ENCODE data around the gene SLC9B2.

SLC9B2 gene

DNA sequence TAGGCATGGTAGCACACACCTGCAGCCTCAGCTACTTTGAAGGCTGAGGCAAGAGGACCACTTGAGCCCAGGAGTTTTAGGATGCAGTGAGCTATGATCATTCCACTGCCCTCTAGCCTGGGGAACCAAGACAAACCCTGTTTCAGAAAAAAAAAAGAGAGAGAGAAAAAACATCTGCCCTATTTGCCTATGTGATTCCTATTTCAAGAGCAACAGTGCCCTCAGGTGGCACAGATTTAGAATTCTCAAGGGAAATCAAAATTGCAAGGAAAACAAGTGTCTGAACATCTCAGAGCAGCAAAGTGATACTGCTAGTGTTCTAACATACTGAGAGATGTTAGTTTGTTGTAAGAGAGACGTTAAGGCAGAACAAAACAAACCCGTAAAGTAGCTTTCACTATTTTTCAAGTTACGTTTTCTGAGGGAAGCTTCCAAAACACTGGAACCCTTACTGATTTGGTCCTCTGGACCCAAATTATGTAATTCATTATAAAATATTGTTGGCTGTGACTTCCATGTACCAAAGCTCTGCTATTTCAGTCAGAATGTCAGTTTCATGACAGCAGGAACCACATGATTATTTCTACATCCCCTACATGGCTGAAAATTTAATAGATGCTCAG lies 15.2 kb upstream of the SLC9B2 start:
- Mint-ChIP-seq H3K4me1 (peaks cover 30% of the 10 kb centered on the region), H3K4me3 (peak overlapping the region; percentile 30), H3K27ac (no peak overlapping the region), H3K36me3 (peaks cover 18% of the 10 kb centered on the region), H3K27me3 (no peaks in the 10 kb centered on the region), H3K9me3 (no peaks in the 10 kb centered on the region)

DNA sequence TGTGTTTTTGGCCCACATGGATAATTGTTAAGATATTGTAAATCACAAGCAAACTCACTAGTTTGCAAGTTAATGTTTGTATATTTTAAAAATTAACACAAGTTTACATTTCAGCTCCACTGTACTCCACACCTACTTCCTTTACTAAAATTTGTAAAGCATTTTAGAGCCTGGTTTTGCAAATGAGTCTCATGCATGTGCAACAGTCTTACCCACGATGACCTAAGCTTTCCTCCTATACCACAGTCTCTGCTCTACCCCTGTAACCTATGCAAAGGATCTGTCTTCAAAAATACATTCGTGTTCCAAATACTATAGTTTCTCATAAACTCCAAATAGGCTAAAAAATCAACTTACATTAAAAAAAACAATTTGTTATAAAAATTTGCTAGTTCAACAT lies 12.9 kb upstream of the SLC9B2 start:
- no peak overlapping the region for H3K4me3 Mint-ChIP-seq
- H3K36me3 Mint-ChIP-seq, result peaks cover 22% of the 10 kb centered on the region
- no peak overlapping the region for H3K27ac Mint-ChIP-seq
- no peaks in the 10 kb centered on the region for H3K27me3 Mint-ChIP-seq
- H3K9me3 Mint-ChIP-seq, result no peaks in the 10 kb centered on the region
- H3K4me1 Mint-ChIP-seq, result peaks cover 18% of the 10 kb centered on the region

DNA sequence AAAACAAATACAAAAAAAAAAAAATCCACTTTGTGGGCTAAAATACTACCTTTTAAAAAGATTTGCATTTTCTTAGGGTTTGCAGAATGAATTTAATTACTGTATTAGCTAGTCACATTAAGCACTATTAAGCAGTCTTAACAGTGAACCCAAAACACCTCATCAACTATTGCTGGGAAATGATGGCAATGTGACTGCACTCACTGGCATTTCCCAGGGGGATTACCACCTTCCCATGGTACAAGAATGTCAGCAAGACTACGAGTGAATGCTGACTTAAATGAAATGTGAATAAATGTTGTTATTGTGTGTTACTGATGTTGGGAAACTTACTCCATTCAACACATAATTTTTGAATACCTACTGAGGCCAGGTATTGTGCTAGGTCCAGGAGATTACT lies 10.0 kb upstream of the SLC9B2 start:
- Mint-ChIP-seq H3K9me3 (no peaks in the 10 kb centered on the region), H3K4me1 (peaks cover 2% of the 10 kb centered on the region), H3K27ac (no peak overlapping the region), H3K27me3 (no peaks in the 10 kb centered on the region), H3K4me3 (no peak overlapping the region), H3K36me3 (peaks cover 22% of the 10 kb centered on the region)

DNA sequence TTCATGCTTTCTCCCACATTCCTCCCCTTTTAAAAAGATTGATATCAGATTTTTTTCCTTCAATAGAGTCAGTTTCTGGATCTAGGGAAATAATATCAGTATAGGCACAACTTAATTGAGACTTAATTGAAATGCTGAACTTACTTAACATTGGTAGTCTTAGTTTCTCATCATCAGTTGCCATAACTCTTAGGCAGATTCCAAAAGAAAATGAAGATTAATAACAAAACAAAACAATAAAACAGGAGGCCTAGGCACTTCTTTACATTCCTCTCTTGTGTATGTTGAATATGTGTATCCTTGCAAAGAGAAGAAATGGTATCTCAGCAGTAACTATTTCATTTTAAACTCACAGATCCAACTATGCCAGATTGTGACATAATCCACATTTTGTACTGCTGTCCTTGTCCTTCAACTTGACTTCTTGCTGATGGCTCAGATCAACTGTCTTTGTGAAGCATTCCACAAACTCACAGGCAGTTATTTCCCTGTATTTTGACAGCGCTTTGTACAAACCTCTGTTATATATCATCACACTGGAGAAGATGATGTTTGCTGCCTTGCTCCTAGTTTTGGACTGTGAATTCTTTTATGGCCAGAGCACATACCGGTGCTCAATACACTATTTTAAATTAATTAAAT lies 9.1 kb upstream of the SLC9B2 start:
- H3K27me3 Mint-ChIP-seq, result no peaks in the 10 kb centered on the region
- no peak overlapping the region for H3K4me3 Mint-ChIP-seq
- no peaks in the 10 kb centered on the region for H3K4me1 Mint-ChIP-seq
- no peaks in the 10 kb centered on the region for H3K9me3 Mint-ChIP-seq
- peaks cover 23% of the 10 kb centered on the region for H3K36me3 Mint-ChIP-seq
- no peak overlapping the region for H3K27ac Mint-ChIP-seq

DNA sequence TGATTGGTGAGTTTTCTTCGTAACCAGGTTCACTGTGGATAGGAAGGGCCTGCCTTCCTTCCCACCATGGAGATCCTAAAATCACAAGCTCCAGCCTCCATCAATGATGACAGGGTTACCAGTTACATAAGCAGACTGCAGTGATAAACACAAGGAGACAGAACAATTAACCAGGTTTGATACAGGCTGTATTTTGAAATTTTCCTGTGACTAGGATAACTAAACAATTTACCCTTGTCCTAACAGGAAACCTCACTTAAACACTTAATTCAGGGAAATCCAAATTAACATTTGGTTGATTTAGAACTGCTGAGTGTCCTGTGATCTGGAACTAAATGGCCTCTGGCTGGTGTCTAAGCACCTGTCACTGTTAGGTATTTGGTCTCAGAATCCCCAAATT lies 3.1 kb upstream of the SLC9B2 start:
- Mint-ChIP-seq H3K36me3 (peaks cover 8% of the 10 kb centered on the region), H3K4me1 (peaks cover 25% of the 10 kb centered on the region), H3K27ac (peak overlapping the region; percentile 74), H3K4me3 (no peak overlapping the region), H3K27me3 (no peaks in the 10 kb centered on the region), H3K9me3 (no peaks in the 10 kb centered on the region)

DNA sequence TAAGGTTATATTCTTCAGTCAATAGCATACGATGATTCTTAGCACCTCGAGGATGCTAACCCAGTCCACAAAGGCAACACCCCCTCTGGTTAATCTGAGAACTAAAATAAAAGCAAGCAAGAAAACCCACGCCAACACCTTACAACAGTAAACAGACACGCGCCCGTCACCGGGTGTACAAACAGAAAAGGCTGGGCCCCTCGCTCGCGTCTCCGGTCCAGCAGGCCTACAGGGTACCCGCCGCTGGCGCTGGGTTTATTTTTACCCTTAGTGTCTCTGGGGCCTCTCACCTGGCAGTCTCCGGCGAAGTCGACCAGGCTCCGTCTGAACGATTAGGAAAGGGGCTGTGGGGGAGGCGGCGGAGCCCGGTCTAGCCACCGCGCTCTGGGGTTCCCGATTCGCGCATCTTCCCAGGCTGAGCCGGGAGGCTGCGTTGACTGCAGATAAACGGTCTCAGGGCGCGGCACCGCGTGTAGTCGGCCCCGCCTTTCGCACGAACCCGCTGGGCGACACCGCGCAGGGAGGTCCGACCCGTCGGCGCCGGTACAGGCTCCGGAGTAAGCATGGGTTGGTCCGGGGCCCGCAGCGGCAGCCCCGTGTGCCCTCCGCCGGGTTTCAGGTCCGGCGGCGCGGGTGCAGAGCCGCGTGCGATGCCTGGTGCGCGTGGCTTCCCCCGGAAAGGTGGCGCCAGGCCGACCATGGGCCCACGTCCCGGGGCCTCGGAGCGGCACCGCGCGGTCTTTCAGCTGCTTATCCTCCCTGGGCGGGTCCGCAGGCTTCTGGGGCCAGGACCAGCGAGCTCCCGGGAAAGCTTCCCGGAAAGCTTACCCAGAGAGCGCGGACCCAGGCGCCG lies 441 bp downstream of the SLC9B2 start:
- Mint-ChIP-seq H3K4me3 (peak overlapping the region; percentile 96), H3K36me3 (peaks cover 7% of the 10 kb centered on the region), H3K9me3 (no peaks in the 10 kb centered on the region), H3K27ac (peak overlapping the region; percentile 100), H3K4me1 (peaks cover 49% of the 10 kb centered on the region), H3K27me3 (no peaks in the 10 kb centered on the region)

DNA sequence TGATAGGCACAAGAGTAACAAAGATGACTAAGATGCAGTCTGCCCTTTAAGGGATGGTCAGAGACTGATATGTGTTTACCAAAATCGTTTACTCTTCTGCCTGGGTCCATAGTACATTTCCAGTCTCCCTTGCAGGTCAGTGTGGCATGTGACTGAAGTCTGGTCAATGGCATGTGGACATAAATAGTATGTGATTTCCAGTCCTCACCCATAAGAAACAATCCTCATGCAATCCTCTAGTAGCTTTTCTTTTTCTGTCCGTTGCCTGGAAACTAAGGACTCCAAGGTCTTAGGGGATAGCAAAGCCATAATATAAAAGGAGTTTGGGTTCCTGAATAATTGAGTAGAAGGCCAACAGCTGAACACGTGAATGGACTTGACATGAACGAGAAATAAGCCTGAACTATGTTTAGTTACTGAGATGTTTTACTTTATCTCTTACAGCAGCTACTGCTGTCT lies 1.1 kb downstream of the SLC9B2 start:
- no peaks in the 10 kb centered on the region for H3K27me3 Mint-ChIP-seq
- H3K9me3 Mint-ChIP-seq, result no peaks in the 10 kb centered on the region
- H3K4me1 Mint-ChIP-seq, result peaks cover 53% of the 10 kb centered on the region
- H3K36me3 Mint-ChIP-seq, result peaks cover 9% of the 10 kb centered on the region
- peak overlapping the region; percentile 100 for H3K27ac Mint-ChIP-seq
- H3K4me3 Mint-ChIP-seq, result peak overlapping the region; percentile 96

DNA sequence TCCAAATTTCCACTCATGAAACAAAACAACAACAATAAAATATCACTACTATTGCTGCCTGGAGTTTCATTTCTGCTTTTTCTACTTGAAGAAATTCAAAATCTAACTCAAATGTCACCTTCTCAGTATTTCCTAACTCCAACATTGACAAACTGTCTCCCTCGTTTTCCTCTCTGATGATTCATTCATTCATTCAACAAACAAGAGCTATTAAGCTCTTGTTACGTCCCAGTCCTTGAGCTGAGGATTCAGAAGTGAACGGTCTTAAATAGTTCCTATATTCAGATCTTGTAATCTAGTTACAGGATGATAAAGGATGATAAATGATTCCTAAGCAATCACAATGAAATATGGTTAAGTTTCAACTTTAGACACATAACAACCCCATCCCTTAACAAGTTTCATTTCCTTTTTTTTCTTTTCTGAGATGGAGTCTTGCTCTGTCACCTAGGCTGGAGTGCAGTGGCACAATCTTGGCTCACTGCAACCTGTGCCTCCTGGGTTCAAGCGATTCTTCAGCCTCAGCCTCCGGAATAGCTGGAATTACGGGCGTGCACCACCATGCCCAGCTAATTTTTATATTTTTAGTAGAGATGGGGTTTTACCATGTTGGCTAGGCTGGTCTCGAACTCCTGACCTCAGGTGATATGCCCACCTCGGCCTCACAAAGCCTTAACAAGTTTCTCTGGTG lies 1.7 kb downstream of the SLC9B2 start:
- peak overlapping the region; percentile 100 for H3K27ac Mint-ChIP-seq

DNA sequence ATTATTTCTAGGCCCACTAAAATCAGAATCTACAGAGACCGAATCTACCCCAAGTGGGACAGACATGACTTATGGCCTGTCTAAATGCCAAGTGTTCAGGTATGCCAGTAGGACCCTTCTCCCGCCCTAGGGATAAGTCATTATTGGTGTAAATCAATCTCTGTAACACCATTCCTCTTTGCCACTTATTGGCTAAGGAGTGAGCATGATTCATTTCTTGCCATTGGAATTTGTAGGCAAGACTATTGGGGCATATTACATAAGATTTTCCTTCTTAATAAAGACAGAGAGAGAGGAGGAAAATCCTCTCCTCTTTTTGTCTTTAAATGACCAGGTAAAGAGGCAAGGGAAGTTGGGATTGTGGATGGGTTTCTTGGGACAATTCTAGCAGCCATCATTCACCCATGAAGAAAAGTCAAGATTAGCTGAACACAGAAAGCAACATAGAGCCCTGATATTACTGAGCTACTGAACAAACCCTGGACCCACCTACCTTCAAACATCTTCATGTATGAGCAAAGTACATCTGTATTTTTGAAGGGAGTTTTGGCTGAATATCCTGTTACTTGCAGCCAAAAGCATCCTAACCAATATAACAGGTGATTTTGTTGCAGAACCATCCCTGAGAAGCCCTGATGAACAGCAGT lies 2.6 kb downstream of the SLC9B2 start:
- peaks cover 46% of the 10 kb centered on the region for H3K4me1 Mint-ChIP-seq
- H3K27me3 Mint-ChIP-seq, result no peaks in the 10 kb centered on the region
- no peak overlapping the region for H3K27ac Mint-ChIP-seq
- peaks cover 9% of the 10 kb centered on the region for H3K36me3 Mint-ChIP-seq
- H3K4me3 Mint-ChIP-seq, result peak overlapping the region; percentile 54
- no peaks in the 10 kb centered on the region for H3K9me3 Mint-ChIP-seq

More for the DNA sequence above, 1.7 kb downstream of the SLC9B2 start:
- peak overlapping the region; percentile 96 for H3K4me3 Mint-ChIP-seq
- H3K27me3 Mint-ChIP-seq, result no peaks in the 10 kb centered on the region
- peaks cover 53% of the 10 kb centered on the region for H3K4me1 Mint-ChIP-seq
- H3K36me3 Mint-ChIP-seq, result peaks cover 9% of the 10 kb centered on the region
- no peaks in the 10 kb centered on the region for H3K9me3 Mint-ChIP-seq

DNA sequence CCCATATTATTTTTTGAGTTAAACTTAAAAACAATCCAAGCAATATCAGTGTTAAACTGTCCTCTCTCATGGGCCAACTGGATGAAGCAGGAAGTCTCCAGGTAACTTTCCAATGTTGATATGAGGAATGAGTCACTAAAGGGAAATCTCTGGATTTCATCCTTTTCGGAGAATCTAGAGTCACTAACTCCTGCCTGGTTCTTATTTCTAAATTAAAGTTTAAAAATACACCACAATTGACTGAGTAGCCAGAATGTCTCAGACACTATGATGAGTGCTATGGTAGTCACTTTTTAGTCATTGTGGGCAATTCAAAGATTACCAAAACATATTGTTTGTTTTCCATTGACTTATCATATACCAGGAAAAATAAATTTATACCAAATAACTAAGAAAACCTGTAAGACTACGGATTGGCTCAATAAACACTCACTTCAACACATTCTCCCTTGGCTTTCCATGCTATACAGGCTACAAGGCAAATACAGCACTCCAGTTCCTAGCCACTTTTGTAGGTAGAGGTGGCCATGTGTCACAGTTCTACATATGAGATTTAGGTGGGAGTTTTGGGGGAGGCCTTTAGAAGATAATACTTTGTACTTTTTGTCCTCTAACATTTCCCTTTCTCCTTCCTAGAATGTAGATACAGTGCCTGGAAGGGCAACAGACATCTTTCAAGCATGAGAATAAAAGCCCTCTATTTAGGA lies 8.6 kb downstream of the SLC9B2 start:
- peaks cover 28% of the 10 kb centered on the region for H3K4me1 Mint-ChIP-seq
- no peaks in the 10 kb centered on the region for H3K9me3 Mint-ChIP-seq
- no peak overlapping the region for H3K4me3 Mint-ChIP-seq
- H3K36me3 Mint-ChIP-seq, result peaks cover 19% of the 10 kb centered on the region
- H3K27me3 Mint-ChIP-seq, result no peaks in the 10 kb centered on the region
- H3K27ac Mint-ChIP-seq, result peak overlapping the region; percentile 59

DNA sequence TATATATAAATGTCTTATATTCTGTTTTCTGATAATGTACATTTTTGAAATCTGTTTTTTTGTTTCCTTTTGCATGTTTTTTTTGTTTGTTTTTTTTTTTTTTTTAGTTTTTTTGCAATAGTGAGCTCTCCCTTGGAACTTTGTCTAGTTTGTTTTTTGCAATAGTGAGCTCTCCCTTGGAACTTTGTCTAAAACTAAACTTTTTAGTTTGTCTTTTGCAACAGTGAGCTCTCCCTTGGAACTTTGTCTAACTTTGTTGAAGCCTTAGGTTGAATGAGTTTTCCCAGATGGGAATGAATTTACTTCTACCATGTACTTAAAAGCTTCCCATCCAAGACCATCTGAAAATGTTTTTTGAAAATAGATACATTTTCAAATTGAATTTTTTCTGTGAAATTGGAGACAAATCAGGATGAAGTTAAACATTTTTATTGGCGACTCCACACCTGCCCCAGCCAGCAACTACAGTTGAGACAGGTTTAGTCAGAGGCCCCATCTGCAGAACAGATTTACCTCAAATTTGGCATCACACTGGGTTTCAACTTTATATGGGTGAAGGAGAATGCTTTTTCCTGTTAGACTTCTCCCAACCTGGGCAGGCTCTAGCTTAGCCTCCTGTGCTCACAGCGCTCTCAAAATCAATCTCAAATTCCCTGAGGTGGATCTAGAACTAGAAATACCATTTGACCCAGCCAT lies 16.0 kb downstream of the SLC9B2 start:
- Mint-ChIP-seq H3K4me1 (no peaks in the 10 kb centered on the region), H3K27ac (no peak overlapping the region), H3K4me3 (no peak overlapping the region), H3K36me3 (peaks cover 17% of the 10 kb centered on the region), H3K9me3 (no peaks in the 10 kb centered on the region), H3K27me3 (no peaks in the 10 kb centered on the region)

DNA sequence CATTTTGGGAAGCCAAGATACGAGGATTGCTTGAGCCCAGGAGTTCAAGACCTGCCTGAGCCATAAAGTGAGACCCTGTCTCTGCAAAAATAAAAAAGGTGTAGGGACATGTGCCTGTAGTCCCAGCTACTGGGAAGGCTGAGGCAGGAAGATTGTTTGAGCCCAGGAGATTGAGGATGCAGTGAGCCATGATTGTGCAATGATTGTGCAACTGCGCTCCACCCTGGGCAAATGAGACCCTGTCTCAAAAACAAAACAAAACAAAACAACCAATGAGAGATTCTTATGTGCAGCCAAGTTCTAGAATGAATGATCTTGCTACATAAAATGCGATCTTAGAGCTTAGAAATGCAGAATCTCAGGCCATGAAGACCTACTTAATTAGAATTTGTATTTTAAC lies 22.5 kb downstream of the SLC9B2 start:
- Mint-ChIP-seq H3K4me3 (no peak overlapping the region), H3K27me3 (no peaks in the 10 kb centered on the region), H3K27ac (no peak overlapping the region), H3K4me1 (peaks cover 7% of the 10 kb centered on the region), H3K9me3 (no peaks in the 10 kb centered on the region), H3K36me3 (peaks cover 11% of the 10 kb centered on the region)

DNA sequence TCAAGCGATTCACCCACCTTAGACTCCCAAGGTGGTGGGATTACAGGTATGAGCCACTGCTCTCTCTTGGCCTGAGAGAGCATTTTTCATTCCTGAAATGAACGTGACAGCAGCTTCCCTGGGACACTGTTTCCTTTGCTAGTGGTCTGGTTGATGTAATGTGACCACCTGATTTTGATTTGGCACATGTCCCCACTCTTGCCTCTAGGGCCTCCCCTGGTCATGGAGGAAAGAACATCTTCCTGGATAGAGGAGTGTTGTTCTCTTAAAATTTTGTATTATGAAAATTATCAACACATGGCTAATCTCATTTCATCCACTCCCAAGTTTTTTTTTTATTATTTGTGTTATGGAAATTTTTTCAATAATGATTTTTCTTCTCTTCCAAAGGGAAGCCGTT lies 23.8 kb downstream of the SLC9B2 start:
- H3K27me3 Mint-ChIP-seq, result no peaks in the 10 kb centered on the region
- H3K36me3 Mint-ChIP-seq, result peaks cover 13% of the 10 kb centered on the region
- H3K27ac Mint-ChIP-seq, result no peak overlapping the region
- H3K9me3 Mint-ChIP-seq, result no peaks in the 10 kb centered on the region
- H3K4me1 Mint-ChIP-seq, result peaks cover 7% of the 10 kb centered on the region
- no peak overlapping the region for H3K4me3 Mint-ChIP-seq

DNA sequence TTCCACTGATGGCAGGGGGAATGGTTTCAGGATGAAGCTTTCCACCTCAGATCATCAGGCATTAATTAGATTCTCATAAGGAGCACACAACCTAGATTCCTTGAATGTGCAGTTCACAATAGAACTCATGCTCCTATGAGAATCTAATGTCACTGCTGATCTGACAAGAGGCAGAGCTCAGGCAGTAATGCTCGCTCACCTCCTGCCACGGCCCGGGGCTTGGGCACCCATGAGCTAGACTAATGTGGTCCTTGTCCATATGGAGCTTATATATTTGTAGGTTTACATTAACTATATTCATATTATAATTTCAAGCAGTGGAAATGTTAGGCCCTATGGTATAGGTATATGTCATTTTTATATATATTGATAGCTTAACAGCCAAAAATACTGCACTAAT lies 24.4 kb downstream of the SLC9B2 start:
- Mint-ChIP-seq H3K4me1 (peaks cover 7% of the 10 kb centered on the region), H3K27me3 (no peaks in the 10 kb centered on the region), H3K36me3 (peaks cover 15% of the 10 kb centered on the region), H3K27ac (no peak overlapping the region), H3K9me3 (no peaks in the 10 kb centered on the region), H3K4me3 (no peak overlapping the region)
